ENCODE data around the gene P3R3URF.

P3R3URF gene

DNA sequence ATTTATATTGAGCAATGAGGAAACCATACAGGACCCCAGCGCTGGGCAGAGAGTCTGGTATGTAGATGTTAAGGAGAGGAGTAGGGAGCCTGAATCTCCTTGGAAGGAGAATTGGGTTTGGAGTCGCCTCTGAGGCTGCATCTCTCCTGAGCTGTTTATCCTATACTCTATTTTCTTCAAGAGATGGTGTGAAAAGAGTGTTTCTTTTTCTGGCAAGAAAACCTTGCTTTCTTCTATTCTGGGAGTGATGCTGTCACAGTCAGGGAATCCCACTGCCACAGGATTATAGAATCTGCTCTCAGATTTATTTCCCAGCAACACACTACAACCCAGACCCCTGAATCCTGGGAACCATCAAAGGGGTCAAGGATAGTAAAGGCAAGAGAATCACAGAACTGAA is 30.1 kb upstream of the P3R3URF start:
- Mint-ChIP-seq H3K9me3 (no peaks in the 10 kb centered on the region), H3K27ac (no peak overlapping the region), H3K36me3 (ENCODE audit: low read depth) (no peaks in the 10 kb centered on the region), H3K27me3 (ENCODE audit: low read depth) (peaks cover 16% of the 10 kb centered on the region), H3K4me1 (peaks cover 16% of the 10 kb centered on the region), H3K4me3 (peak overlapping the region in 1 of 3 experiments; percentile 26)
- TF ChIP-seq, protein P1, sequence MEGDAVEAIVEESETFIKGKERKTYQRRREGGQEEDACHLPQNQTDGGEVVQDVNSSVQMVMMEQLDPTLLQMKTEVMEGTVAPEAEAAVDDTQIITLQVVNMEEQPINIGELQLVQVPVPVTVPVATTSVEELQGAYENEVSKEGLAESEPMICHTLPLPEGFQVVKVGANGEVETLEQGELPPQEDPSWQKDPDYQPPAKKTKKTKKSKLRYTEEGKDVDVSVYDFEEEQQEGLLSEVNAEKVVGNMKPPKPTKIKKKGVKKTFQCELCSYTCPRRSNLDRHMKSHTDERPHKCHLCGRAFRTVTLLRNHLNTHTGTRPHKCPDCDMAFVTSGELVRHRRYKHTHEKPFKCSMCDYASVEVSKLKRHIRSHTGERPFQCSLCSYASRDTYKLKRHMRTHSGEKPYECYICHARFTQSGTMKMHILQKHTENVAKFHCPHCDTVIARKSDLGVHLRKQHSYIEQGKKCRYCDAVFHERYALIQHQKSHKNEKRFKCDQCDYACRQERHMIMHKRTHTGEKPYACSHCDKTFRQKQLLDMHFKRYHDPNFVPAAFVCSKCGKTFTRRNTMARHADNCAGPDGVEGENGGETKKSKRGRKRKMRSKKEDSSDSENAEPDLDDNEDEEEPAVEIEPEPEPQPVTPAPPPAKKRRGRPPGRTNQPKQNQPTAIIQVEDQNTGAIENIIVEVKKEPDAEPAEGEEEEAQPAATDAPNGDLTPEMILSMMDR (IDR thresholded peaks at IDR 0.05; ENCODE audit: unreplicated experiment in 3 of 3) = no peak

DNA sequence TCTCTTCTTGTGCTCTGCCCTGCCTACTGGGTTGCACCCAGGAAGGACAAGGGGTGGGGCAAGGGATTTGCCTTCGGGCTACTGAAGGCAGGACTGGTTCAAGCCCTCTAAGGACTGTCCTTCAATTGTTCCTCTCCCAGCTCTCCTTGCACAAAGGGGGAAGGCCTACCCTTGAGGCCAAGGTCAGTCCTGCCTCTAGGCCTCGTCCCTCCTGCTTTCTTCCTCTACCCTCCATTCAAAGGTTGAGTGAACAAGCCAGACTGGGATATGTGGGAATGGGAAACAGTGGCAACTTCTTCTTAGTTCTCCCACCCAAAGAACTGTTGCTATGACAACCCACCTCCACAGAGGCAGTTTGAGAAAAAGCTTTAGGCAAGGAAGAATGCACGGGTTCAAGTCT is 29.5 kb upstream of the P3R3URF start:
- Mint-ChIP-seq H3K4me3 (peak overlapping the region; percentile 34 to 51 (median 49)), H3K4me1 (peaks cover 16% of the 10 kb centered on the region), H3K9me3 (no peaks in the 10 kb centered on the region), H3K27me3 (ENCODE audit: low read depth) (peaks cover 16% of the 10 kb centered on the region), H3K36me3 (ENCODE audit: low read depth) (no peaks in the 10 kb centered on the region), H3K27ac (peak overlapping the region in 1 of 3 experiments; percentile 28)
- TF ChIP-seq, protein P1 (IDR thresholded peaks at IDR 0.05; ENCODE audit: unreplicated experiment in 3 of 3) = no peak

- Mint-ChIP-seq H3K27me3 (ENCODE audit: low read depth) (peaks cover 16% of the 10 kb centered on the region), H3K27ac (peak overlapping the region in 1 of 3 experiments; percentile 28), H3K36me3 (ENCODE audit: low read depth) (no peaks in the 10 kb centered on the region), H3K4me3 (peak overlapping the region; percentile 49 to 94 (median 51)), H3K9me3 (no peaks in the 10 kb centered on the region), H3K4me1 (peaks cover 20% of the 10 kb centered on the region)
- TF ChIP-seq, protein P1 (IDR thresholded peaks at IDR 0.05; ENCODE audit: unreplicated experiment in 3 of 3) = no peak
Observed at GRCh38 chr1:46205141-46205540, 28.9 kb upstream of the P3R3URF start.

GRCh38 chr1:46204406-46204742 is 28.1 kb upstream of the P3R3URF start:
- Mint-ChIP-seq H3K36me3 (ENCODE audit: low read depth) (no peaks in the 10 kb centered on the region), H3K4me1 (peaks cover 23% of the 10 kb centered on the region), H3K27me3 (ENCODE audit: low read depth) (peaks cover 16% of the 10 kb centered on the region), H3K27ac (peak overlapping the region; percentile 4 to 72 (median 36)), H3K9me3 (no peaks in the 10 kb centered on the region), H3K4me3 (peak overlapping the region; percentile 93 to 96 (median 94))
- TF ChIP-seq, protein P1 (IDR thresholded peaks at IDR 0.05; ENCODE audit: unreplicated experiment in 3 of 3) = no peak

DNA sequence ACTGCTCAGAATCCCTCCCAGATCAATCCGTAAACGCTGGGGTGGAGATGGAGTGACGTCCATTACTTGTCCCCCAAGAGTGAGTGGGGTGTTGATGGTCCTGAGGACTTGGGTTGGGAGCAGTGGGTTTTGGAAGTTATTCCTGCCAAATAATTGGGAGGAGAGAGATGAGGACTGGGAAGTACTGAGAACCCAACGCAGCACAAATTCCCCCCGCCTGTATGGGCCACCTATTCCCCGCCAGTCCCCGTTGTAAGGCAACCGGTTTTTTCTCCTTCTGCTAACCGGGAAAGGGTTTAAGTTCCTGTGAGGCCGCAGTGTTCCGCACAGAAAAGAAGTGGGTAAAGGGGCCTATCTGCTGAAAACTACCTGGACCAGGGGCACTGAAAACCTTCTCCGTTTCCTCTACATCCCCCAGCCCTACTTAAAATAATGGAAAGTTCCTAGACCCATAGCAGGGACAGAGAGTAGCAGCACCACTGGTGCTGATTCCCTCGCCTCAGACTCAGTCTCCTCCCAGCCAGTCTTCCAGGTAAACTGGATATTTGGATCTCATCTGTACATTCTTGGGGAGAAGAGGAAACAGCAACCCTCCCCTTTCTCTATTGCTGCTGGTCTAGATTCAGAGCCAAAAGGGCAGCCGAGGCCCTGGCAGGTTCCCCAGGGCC is 27.6 kb upstream of the P3R3URF start:
- Mint-ChIP-seq H3K27me3 (ENCODE audit: low read depth) (peaks cover 16% of the 10 kb centered on the region), H3K27ac (peak overlapping the region; percentile 4 to 72 (median 36)), H3K36me3 (ENCODE audit: low read depth) (no peaks in the 10 kb centered on the region), H3K9me3 (no peaks in the 10 kb centered on the region), H3K4me1 (peaks cover 26% of the 10 kb centered on the region), H3K4me3 (peak overlapping the region; percentile 93 to 96 (median 94))
- TF ChIP-seq, protein P1 (IDR thresholded peaks at IDR 0.05; ENCODE audit: unreplicated experiment in 3 of 3) = no peak

GRCh38 chr1:46199233-46199749 is 23.0 kb upstream of the P3R3URF start:
- Mint-ChIP-seq H3K4me3 (peak overlapping the region; percentile 77 to 87 (median 84)), H3K27ac (peak overlapping the region; percentile 69 to 90 (median 69)), H3K4me1 (peaks cover 36% of the 10 kb centered on the region), H3K9me3 (no peaks in the 10 kb centered on the region), H3K36me3 (ENCODE audit: low read depth) (peaks cover 6% of the 10 kb centered on the region), H3K27me3 (ENCODE audit: low read depth) (peaks cover 14% of the 10 kb centered on the region)
- TF ChIP-seq, protein P1 (IDR thresholded peaks at IDR 0.05; ENCODE audit: unreplicated experiment in 3 of 3) = no peak
